HEK293 (cell line): ENCODE data around the gene NID2.

ENCODE experiments used
- CTCF ChIA-PET: fragments of 350-600 bp; formaldehyde crosslinking; extraction: SDS; loops from one replicate; lab custom pipeline; 2021; ENCODE audit warnings: antibody characterized with exemption; lab: Yijun Ruan, JAX
- POLR2A ChIA-PET: fragments of 300-600 bp; formaldehyde crosslinking; extraction: SDS; loops from one replicate; lab custom pipeline; 2020; ENCODE audit warnings: antibody characterized with exemption, inconsistent platforms; lab: Yijun Ruan, JAX
- H3K27ac ChIP-seq: fragments of 200-500 bp; sonication (Bioruptor generic); 2 replicates; pipeline ENCODE4 v1.5.1; 2014; ENCODE audit warnings: low read depth, low read length, control low read depth, inconsistent platforms; ENCODE audit errors: extremely low read depth
- H3K36me3 ChIP-seq, 2 experiments: fragments of 200-500 bp in 1 of 2; sonication (Bioruptor generic) in 1 of 2; 1 replicate in 1 of 2; 2 replicates in 1 of 2; pipeline ENCODE4 v1.5.1; 2014 to 2017; ENCODE audit warnings: inconsistent platforms in 2 of 2, low read length in 2 of 2; ENCODE audit not compliant: control insufficient read depth in 2 of 2, insufficient read depth in 1 of 2
- H3K4me1 ChIP-seq: fragments of 200-500 bp; sonication (Bioruptor generic); 2 replicates; pipeline ENCODE4 v1.5.1; 2014; ENCODE audit warnings: mild to moderate bottlenecking, low read length, inconsistent platforms; ENCODE audit not compliant: control insufficient read depth, insufficient read depth
- H3K4me3 ChIP-seq: 2 replicates; pipeline ENCODE4 v1.5.1; 2011; ENCODE audit warnings: low read depth, mild to moderate bottlenecking, control low read depth, low read length, moderate library complexity
- H3K9me3 ChIP-seq: fragments of 200-500 bp; sonication (Bioruptor generic); 2 replicates; pipeline ENCODE4 v1.5.1; 2014; ENCODE audit warnings: low read depth, low read length, inconsistent platforms; ENCODE audit not compliant: control insufficient read depth, insufficient read depth
- CTCF ChIP-seq: fragments of 450-650 bp; formaldehyde crosslinking; IDR thresholded peaks from 2 replicates; pipeline ENCODE4 v1.5.1; 2016; ENCODE audit warnings: missing biosample characterization, missing genetic modification characterization
- PRDM1 ChIP-seq: fragments of 450-650 bp; formaldehyde crosslinking; IDR thresholded peaks from 2 replicates; pipeline ENCODE4; 2016; ENCODE audit warnings: missing biosample characterization, missing genetic modification characterization
- ZBTB26 ChIP-seq: fragments of 450-650 bp; formaldehyde crosslinking; optimal IDR thresholded peaks from 2 replicates; pipeline ENCODE3; 2016; ENCODE audit warnings: missing biosample characterization, mild to moderate bottlenecking, missing genetic modification characterization
- ZBTB44 ChIP-seq: fragments of 450-650 bp; IDR thresholded peaks from 2 replicates; pipeline ENCODE4 v1.5.1; 2018; ENCODE audit warnings: missing biosample characterization, mild to moderate bottlenecking, missing genetic modification characterization
- ZNF138 ChIP-seq: fragments of 450-650 bp; formaldehyde crosslinking; IDR thresholded peaks from 2 replicates; pipeline ENCODE4 v1.5.1; 2016; ENCODE audit warnings: missing biosample characterization, missing genetic modification characterization, borderline replicate concordance
- ZNF221 ChIP-seq: fragments of 450-650 bp; formaldehyde crosslinking; IDR thresholded peaks from 2 replicates; pipeline ENCODE4 v1.5.1; 2017; ENCODE audit warnings: missing biosample characterization, missing genetic modification characterization, borderline replicate concordance
- ZNF24 ChIP-seq: fragments of 450-650 bp; formaldehyde crosslinking; IDR thresholded peaks from 2 replicates; pipeline ENCODE4 v1.5.1; 2016; ENCODE audit warnings: missing biosample characterization, missing genetic modification characterization
- ZNF280D ChIP-seq: fragments of 450-650 bp; formaldehyde crosslinking; IDR thresholded peaks from 2 replicates; pipeline ENCODE4 v1.5.1; 2016; ENCODE audit warnings: missing biosample characterization, missing genetic modification characterization
- ZNF341 ChIP-seq: fragments of 450-650 bp; formaldehyde crosslinking; IDR thresholded peaks from 2 replicates; pipeline ENCODE4; 2016; ENCODE audit warnings: low read depth, missing biosample characterization, missing genetic modification characterization
- ZNF354C ChIP-seq: fragments of 450-650 bp; formaldehyde crosslinking; IDR thresholded peaks from 2 replicates; pipeline ENCODE4 v1.5.1; 2016; ENCODE audit warnings: missing biosample characterization, missing genetic modification characterization, low read depth, borderline replicate concordance
- ZNF362 ChIP-seq: fragments of 450-650 bp; formaldehyde crosslinking; IDR thresholded peaks from 2 replicates; pipeline ENCODE4 v1.5.1; 2016; ENCODE audit warnings: missing biosample characterization, missing genetic modification characterization
- ZNF416 ChIP-seq: fragments of 450-650 bp; formaldehyde crosslinking; IDR thresholded peaks from 2 replicates; pipeline ENCODE4 v1.5.1; 2016; ENCODE audit warnings: missing biosample characterization, missing genetic modification characterization
- ZNF433 ChIP-seq: fragments of 450-650 bp; formaldehyde crosslinking; IDR thresholded peaks from 2 replicates; pipeline ENCODE4 v1.5.1; 2016; ENCODE audit warnings: missing biosample characterization, missing genetic modification characterization, low read depth
- ZNF558 ChIP-seq: fragments of 450-650 bp; formaldehyde crosslinking; IDR thresholded peaks from 2 replicates; pipeline ENCODE4 v1.5.1; 2016; ENCODE audit warnings: missing biosample characterization, missing genetic modification characterization
- ZNF580 ChIP-seq: fragments of 450-650 bp; formaldehyde crosslinking; IDR thresholded peaks from 2 replicates; pipeline ENCODE4 v1.5.1; 2016; ENCODE audit warnings: missing biosample characterization, missing genetic modification characterization
- ZNF704 ChIP-seq: fragments of 450-650 bp; formaldehyde crosslinking; IDR thresholded peaks from 2 replicates; pipeline ENCODE4 v1.5.1; 2016; ENCODE audit warnings: missing biosample characterization, missing genetic modification characterization
- ZNF777 ChIP-seq: fragments of 450-650 bp; formaldehyde crosslinking; IDR thresholded peaks from 2 replicates; pipeline ENCODE4 v1.5.1; 2017; ENCODE audit warnings: missing biosample characterization, missing genetic modification characterization, borderline replicate concordance
- ZSCAN23 ChIP-seq: fragments of 450-650 bp; formaldehyde crosslinking; IDR thresholded peaks from 2 replicates; pipeline ENCODE4 v1.5.1; 2016; ENCODE audit warnings: missing biosample characterization, missing genetic modification characterization

The NID2 gene

GRCh38 chr14:52018970-52019369 lies 49.9 kb downstream of the NID2 start:
- no peak overlapping the region for H3K4me3 ChIP-seq
- H3K27ac ChIP-seq = no peak overlapping the region
- TF ChIP-seq ZNF433 (tag by site-specific recombination) = no peak
- TF ChIP-seq PRDM1 (tag by site-specific recombination) = no peak
- no peak for TF ChIP-seq ZNF362 (tag by site-specific recombination)
- TF ChIP-seq ZBTB26 (tag by site-specific recombination) = no peak
- no peak for TF ChIP-seq ZNF580 (tag by site-specific recombination)
- TF ChIP-seq ZNF777 (tag by site-specific recombination) = no peak
- TF ChIP-seq ZNF280D (tag by site-specific recombination) = no peak
- no peak for TF ChIP-seq ZNF24 (tag by site-specific recombination)
- no peak for TF ChIP-seq ZNF138 (tag by site-specific recombination)
- TF ChIP-seq ZSCAN23 (tag by site-specific recombination) = no peak
- TF ChIP-seq CTCF (tag by site-specific recombination) = no peak
- no peak for TF ChIP-seq ZNF558 (tag by site-specific recombination)
- TF ChIP-seq ZNF354C (tag by site-specific recombination) = no peak
- TF ChIP-seq ZNF704 (tag by site-specific recombination) = no peak
- no peak for TF ChIP-seq ZNF416 (tag by site-specific recombination)
- no peak for TF ChIP-seq ZNF341 (tag by site-specific recombination)
- TF ChIP-seq ZNF221 = no peak
- TF ChIP-seq ZBTB44 = no peak
- H3K4me1 ChIP-seq = no peaks in the 10 kb centered on the region
- POLR2A ChIA-PET = no interaction called here
- no peaks in the 10 kb centered on the region for H3K9me3 ChIP-seq
- CTCF ChIA-PET = interaction anchor here (0.6 kb wide), 1 partner anchor 1312 kb away, joined by 3 read pairs; no protein-coding TSS in a partner anchor
- peaks cover 0 to 10% of the 10 kb centered on the region in 2 experiments; a peak in 1 of 3 replicates for H3K36me3 ChIP-seq
